K562 (cell line): ENCODE data around the gene MUCL3. TPM values are rescaled to one million over a fixed set of nuclear protein-coding genes. Genes with fewer than 3 reads are reported as not detected.

Experiments
- ARNT ChIP-seq, 2 experiments: fragments of 450-650 bp; IDR thresholded peaks; 2 replicates each; pipeline ENCODE4 v1.6.1; 2016; ENCODE audit warnings: mild to moderate bottlenecking in 1 of 2
- BCOR ChIP-seq: fragments of 450-650 bp; IDR thresholded peaks from 2 replicates; pipeline ENCODE4 v1.6.1; 2016
- C11orf30 ChIP-seq: fragments of 450-650 bp; IDR thresholded peaks from 2 replicates; pipeline ENCODE4 v1.6.1; 2016; ENCODE audit warnings: low read depth, mild to moderate bottlenecking
- CBX3 ChIP-seq, 2 experiments: IDR thresholded peaks; 1 replicate in 1 of 2; 2 replicates in 1 of 2; pipeline ENCODE4 v1.6.1; 2012; ENCODE audit warnings: inconsistent platforms in 2 of 2, low read length in 2 of 2, borderline replicate concordance in 1 of 2, control low read depth in 1 of 2
- GTF2A2 ChIP-seq: IDR thresholded peaks from 2 replicates; pipeline ENCODE4 v1.6.1; 2016; ENCODE audit warnings: mild to moderate bottlenecking, missing genetic modification characterization, missing compliant biosample characterization
- HLTF ChIP-seq: fragments of 450-650 bp; IDR thresholded peaks from 2 replicates; pipeline ENCODE4 v1.6.1; 2016
- NR2C1 ChIP-seq, 2 experiments: fragments of 450-650 bp; IDR thresholded peaks; 2 replicates each; pipeline ENCODE4 v1.6.1; 2017; ENCODE audit warnings: mild to moderate bottlenecking in 2 of 2, antibody characterized with exemption in 1 of 2, inconsistent platforms in 1 of 2, missing compliant biosample characterization in 1 of 2, missing genetic modification characterization in 1 of 2
- PCBP1 ChIP-seq: fragments of 200-400 bp; formaldehyde crosslinking; IDR thresholded peaks from 2 replicates; pipeline ENCODE4 v1.6.1; 2018; ENCODE audit warnings: mild to moderate bottlenecking, low read depth, low read length; ENCODE audit not compliant: poor library complexity, severe bottlenecking
- RBBP5 ChIP-seq: fragments of 200-600 bp; sonication (generic); IDR thresholded peaks from 2 replicates; pipeline ENCODE4 v1.6.1; 2012; ENCODE audit warnings: borderline replicate concordance, mild to moderate bottlenecking, low read length, control low read depth, inconsistent platforms; ENCODE audit not compliant: insufficient read depth, poor library complexity, severe bottlenecking
- SIN3B ChIP-seq: fragments of 450-650 bp; IDR thresholded peaks from 2 replicates; pipeline ENCODE4 v1.6.1; 2017; ENCODE audit warnings: low read depth, mild to moderate bottlenecking, moderate library complexity
- SMARCC2 ChIP-seq: fragments of 450-650 bp; IDR thresholded peaks from 2 replicates; pipeline ENCODE4 v1.6.1; 2017; ENCODE audit warnings: antibody characterized with exemption, moderate library complexity, mild to moderate bottlenecking, low read depth
- TAF7 ChIP-seq: fragments of 450-650 bp; IDR thresholded peaks from 2 replicates; pipeline ENCODE4 v1.6.1; 2016; ENCODE audit warnings: missing genetic modification characterization, missing compliant biosample characterization
- ZFP30 ChIP-seq: fragments of 250-450 bp; sonication (Bioruptor Pico); IDR thresholded peaks from 2 replicates; pipeline ENCODE4 v1.8.0; 2022; ENCODE audit warnings: moderate library complexity, mild to moderate bottlenecking, inconsistent platforms, borderline replicate concordance
- ZNF124 ChIP-seq: sonication (generic); formaldehyde crosslinking; IDR thresholded peaks from 2 replicates; pipeline ENCODE4 v1.8.1; 2022; ENCODE audit warnings: missing genetic modification reagents
- ZNF197 ChIP-seq: fragments of 200-800 bp; sonication (Bioruptor generic); IDR thresholded peaks from 2 replicates; pipeline ENCODE4 v1.6.1; 2016; ENCODE audit warnings: low read depth, missing genetic modification characterization, missing compliant biosample characterization
- ZNF23 ChIP-seq: fragments of 250-450 bp; sonication (Bioruptor Pico); IDR thresholded peaks from 2 replicates; pipeline ENCODE4 v1.4.0; 2020; ENCODE audit warnings: mild to moderate bottlenecking
- ZNF79 ChIP-seq: fragments of 250-450 bp; sonication (Bioruptor Pico); IDR thresholded peaks from 2 replicates; pipeline ENCODE4 v1.4.0; 2020; ENCODE audit warnings: low read depth, mild to moderate bottlenecking, moderate library complexity
- polyA plus RNA-seq, 8 experiments: library from polyadenylated mRNA; depleted of rRNA in 4 of 8; stranded (reverse) in 5 of 8; unstranded in 3 of 8; fragments of >200 nt; fragmentation: Nextera tagmentation in 2 of 8; fragmentation: Illumina TruSeq in 1 of 8; extraction: Ambion mirVana in 2 of 8; extraction: Trizol in 1 of 8; gene quantifications; 2 replicates each; pipeline versions ENCODE4 v1.2.1 to v1.2.3, GENCODE V29; 2011 to 2014; ENCODE audit warnings: inconsistent platforms in 1 of 8, missing spikeins in 1 of 8
- total RNA-seq, 7 experiments: library from RNA; depleted of rRNA in 6 of 7; stranded (reverse); fragments of >200 nt in 6 of 7; fragmentation: Illumina TruSeq in 2 of 7; extraction: Trizol in 2 of 7; gene quantifications; 2 replicates each; pipeline versions ENCODE4 v1.2.1 to v1.2.3, GENCODE V29; 2011 to 2021; ENCODE audit warnings: low replicate concordance in 1 of 7
- TF ChIP-seq, protein P1 (sequence below): IDR thresholded peaks from 3 replicates; pipeline ENCODE4 v1.6.1; 2011; ENCODE audit warnings: borderline replicate concordance, mild to moderate bottlenecking, moderate library complexity; ENCODE audit not compliant: insufficient read length; ENCODE audit errors: extremely low read depth

MUCL3 gene
- total and polyA plus RNA-seq, 9 of the 15 experiments (the other 6 are each of a cell fraction or from before 2014, with no cell fraction given), result 0.07 TPM; not detected in 8

DNA sequence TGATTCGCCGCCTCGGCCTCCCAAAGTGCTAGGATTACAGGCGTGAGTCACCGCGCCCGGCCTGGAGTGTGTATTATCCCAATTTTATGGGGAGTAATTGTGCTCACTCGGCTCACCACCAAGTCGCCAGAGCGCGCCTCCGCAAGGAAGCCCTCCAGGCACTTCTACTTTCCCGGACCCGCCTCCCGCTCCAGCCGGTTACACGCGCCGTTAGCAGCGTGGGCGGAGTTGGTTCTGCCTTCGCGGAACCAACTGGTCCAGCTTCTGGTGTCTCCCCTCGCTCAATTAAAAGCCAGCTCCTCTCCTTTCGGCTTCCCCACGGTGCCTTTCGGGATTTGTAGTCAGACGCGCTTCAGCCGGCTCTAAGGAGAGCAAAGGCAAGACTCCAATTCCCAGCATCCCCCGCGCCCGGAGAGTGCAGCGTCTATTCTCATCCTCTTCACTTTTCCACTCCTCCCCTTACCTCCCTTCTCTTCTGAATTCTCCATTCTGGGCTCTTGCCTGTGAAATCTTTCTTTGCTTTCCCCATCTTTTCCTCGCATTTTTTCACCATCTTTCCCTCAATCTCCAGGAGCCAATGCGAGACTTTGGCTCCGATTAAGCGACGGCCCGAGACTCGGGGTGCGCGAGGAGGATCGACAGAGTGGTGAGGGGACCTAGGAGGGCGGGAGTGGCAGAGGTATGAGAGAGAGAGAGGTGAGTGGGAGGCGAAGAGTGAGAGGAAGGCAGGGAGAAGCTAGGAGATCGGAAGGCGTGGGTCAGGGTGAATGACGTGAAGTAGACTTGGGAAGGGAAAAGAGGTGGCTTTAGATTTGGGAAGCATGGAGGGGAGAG, 32.8 kb upstream of the MUCL3 start, which contains the start of gene GTF2H4 (continued):
- TF ChIP-seq, protein P1, sequence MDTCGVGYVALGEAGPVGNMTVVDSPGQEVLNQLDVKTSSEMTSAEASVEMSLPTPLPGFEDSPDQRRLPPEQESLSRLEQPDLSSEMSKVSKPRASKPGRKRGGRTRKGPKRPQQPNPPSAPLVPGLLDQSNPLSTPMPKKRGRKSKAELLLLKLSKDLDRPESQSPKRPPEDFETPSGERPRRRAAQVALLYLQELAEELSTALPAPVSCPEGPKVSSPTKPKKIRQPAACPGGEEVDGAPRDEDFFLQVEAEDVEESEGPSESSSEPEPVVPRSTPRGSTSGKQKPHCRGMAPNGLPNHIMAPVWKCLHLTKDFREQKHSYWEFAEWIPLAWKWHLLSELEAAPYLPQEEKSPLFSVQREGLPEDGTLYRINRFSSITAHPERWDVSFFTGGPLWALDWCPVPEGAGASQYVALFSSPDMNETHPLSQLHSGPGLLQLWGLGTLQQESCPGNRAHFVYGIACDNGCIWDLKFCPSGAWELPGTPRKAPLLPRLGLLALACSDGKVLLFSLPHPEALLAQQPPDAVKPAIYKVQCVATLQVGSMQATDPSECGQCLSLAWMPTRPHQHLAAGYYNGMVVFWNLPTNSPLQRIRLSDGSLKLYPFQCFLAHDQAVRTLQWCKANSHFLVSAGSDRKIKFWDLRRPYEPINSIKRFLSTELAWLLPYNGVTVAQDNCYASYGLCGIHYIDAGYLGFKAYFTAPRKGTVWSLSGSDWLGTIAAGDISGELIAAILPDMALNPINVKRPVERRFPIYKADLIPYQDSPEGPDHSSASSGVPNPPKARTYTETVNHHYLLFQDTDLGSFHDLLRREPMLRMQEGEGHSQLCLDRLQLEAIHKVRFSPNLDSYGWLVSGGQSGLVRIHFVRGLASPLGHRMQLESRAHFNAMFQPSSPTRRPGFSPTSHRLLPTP, result peak; percentile 87
- TF ChIP-seq ARNT (IDR thresholded peaks at IDR 0.05), result peak; percentile 83 to 93; a peak in 2 of 4 replicates
- peak; percentile 57; the same call in 1 of the 2 replicates for TF ChIP-seq GTF2A2 (tag)
- TF ChIP-seq RBBP5, result peak; percentile 82
- TF ChIP-seq HLTF, result 0 out of 2 replicates have a peak, but pooled peaks have one; percentile 33
- no peak for TF ChIP-seq PCBP1
- TF ChIP-seq SMARCC2, result 0 out of 2 replicates have a peak, but pooled peaks have one; percentile 42
- peak; percentile 19; the same call in 1 of the 2 replicates for TF ChIP-seq TAF7 (tag)
- TF ChIP-seq SIN3B, result peak; percentile 95
- no peak for TF ChIP-seq ZNF124 (CRISPR knock-in tag)
- peak; percentile 100 for TF ChIP-seq BCOR
- peak in 1 of 2 experiments; percentile 75; a peak in 2 of 3 replicates for TF ChIP-seq CBX3 (IDR thresholded peaks at IDR 0.05; ENCODE audit: borderline replicate concordance in 1 of 2, low read length in 2 of 2)
- peak; percentile 99 for TF ChIP-seq C11orf30
- TF ChIP-seq NR2C1 (IDR thresholded peaks at IDR 0.05), result peak; percentile 89
- peak; percentile 94 for TF ChIP-seq NR2C1 (tag; IDR thresholded peaks at IDR 0.05)
- TF ChIP-seq ZNF197 (CRISPR knock-in tag), result peak; percentile 98
- no peak for TF ChIP-seq ZFP30
- TF ChIP-seq ZNF23, result no peak
- 0 out of 2 replicates have a peak, but pooled peaks have one; percentile 33 for TF ChIP-seq ZNF79
